K562 (cell line): ENCODE measurements around the gene EXOSC2. TPM values are rescaled to one million over a fixed set of nuclear protein-coding genes. Genes with fewer than 3 reads are reported as not detected.

ENCODE experiments used
- ATAC-seq: fragments of 200-7000 bp; cut with Tn5 transposase; 3 replicates; pipeline ENCODE4 v1.9.1; 2020; ENCODE audit warnings: moderate library complexity
- BruUV-seq: library from RNA; stranded (reverse); fragments of 400-500 nt; replicated peaks from 2 replicates; lab custom pipeline; 2021; lab: Mats Ljungman, UMichigan
- CTCF ChIA-PET: fragments of 300-600 bp; formaldehyde crosslinking; extraction: SDS; loops from one replicate; lab custom pipeline; 2021; ENCODE audit warnings: low intra/inter-chr PET ratio; lab: Yijun Ruan, JAX
- POLR2A ChIA-PET: fragments of 300-600, 350-650 bp; sonication (Branson Sonifier 250); formaldehyde crosslinking; extraction: SDS; loops from one replicate; lab custom pipeline; 2021; ENCODE audit warnings: antibody characterized with exemption, inconsistent platforms; lab: Yijun Ruan, JAX
- DNase-seq, 4 experiments: peaks; one replicate each; pipeline versions ENCODE4 v3.0.0 to v3.0.0-alpha.2; 2011 to 2018; ENCODE audit warnings: low spot score in 3 of 4, mixed read lengths in 3 of 4; ENCODE audit errors: extremely low read depth in 1 of 4
- FAIRE-seq: peaks from 2 replicates; lab custom pipeline; 2011; peaks lifted over from hg19 to GRCh38; lab: Jason Lieb, UNC
- H2AFZ ChIP-seq: 2 replicates; pipeline ENCODE4 v1.6.0; 2011; ENCODE audit warnings: low read depth, low read length, control low read depth, inconsistent platforms
- H3K27ac ChIP-seq: fragments of 200-600 bp; 3 replicates; pipeline ENCODE4 v1.8.0; 2011; ENCODE audit warnings: low read depth, mild to moderate bottlenecking, control low read depth, inconsistent platforms, low read length, moderate library complexity, mixed read lengths; ENCODE audit errors: extremely low read depth
- H3K27me3 ChIP-seq, 2 experiments: fragments of 300-600 bp in 1 of 2; 2 replicates in 1 of 2; 3 replicates in 1 of 2; pipeline versions ENCODE4 v1.6.0 to v1.8.0; 2011; ENCODE audit warnings: inconsistent platforms in 2 of 2, low read length in 2 of 2, mild to moderate bottlenecking in 1 of 2, mixed read lengths in 1 of 2, moderate library complexity in 1 of 2; ENCODE audit not compliant: control insufficient read depth in 2 of 2, insufficient read depth in 2 of 2
- H3K36me3 ChIP-seq: fragments of 300-600 bp; 3 replicates; pipeline ENCODE4 v1.8.0; 2011; ENCODE audit warnings: mild to moderate bottlenecking, low read length, inconsistent platforms; ENCODE audit not compliant: control insufficient read depth, insufficient read depth
- H3K4me1 ChIP-seq, 2 experiments: fragments of 200-600 bp in 1 of 2; replicated peaks in 1 of 2; 2 replicates in 1 of 2; 3 replicates in 1 of 2; pipeline versions ENCODE4 v1.5.1 to v1.8.0; 2011; ENCODE audit warnings: inconsistent platforms in 2 of 2, low read length in 2 of 2, mild to moderate bottlenecking in 1 of 2, mixed read lengths in 1 of 2, moderate library complexity in 1 of 2; ENCODE audit not compliant: control insufficient read depth in 2 of 2, insufficient read depth in 2 of 2
- H3K4me2 ChIP-seq: 2 replicates; pipeline ENCODE4 v1.6.1; 2011; ENCODE audit warnings: low read length, control low read depth, inconsistent platforms, mixed read lengths; ENCODE audit not compliant: insufficient read depth
- H3K4me3 ChIP-seq: fragments of 200-600 bp; sonication (generic), shearing (Covaris generic); 2 replicates; pipeline ENCODE4 v1.5.1; 2016; ENCODE audit warnings: control low read depth, inconsistent platforms
- H3K79me2 ChIP-seq: fragments of 200-600 bp; 3 replicates; pipeline ENCODE4 v1.8.0; 2011; ENCODE audit warnings: low read length, inconsistent platforms; ENCODE audit not compliant: control insufficient read depth, insufficient read depth
- H3K9ac ChIP-seq, 2 experiments: 2 replicates each; pipeline versions ENCODE4 v1.6.0 to v1.6.1; 2011; ENCODE audit warnings: low read depth in 2 of 2, low read length in 2 of 2, control low read depth in 1 of 2, inconsistent platforms in 1 of 2, mild to moderate bottlenecking in 1 of 2, mixed read lengths in 1 of 2; ENCODE audit not compliant: insufficient read depth in 1 of 2
- H3K9me1 ChIP-seq: one replicate; pipeline ENCODE4 v1.6.0; 2011; ENCODE audit warnings: inconsistent platforms, mild to moderate bottlenecking, low read length, moderate library complexity; ENCODE audit not compliant: control insufficient read depth, insufficient read depth
- H3K9me3 ChIP-seq: replicated peaks from 2 replicates; pipeline ENCODE4 v1.5.1; 2011; ENCODE audit warnings: low read depth, low read length, inconsistent platforms; ENCODE audit not compliant: control insufficient read depth, insufficient read depth
- H4K20me1 ChIP-seq: replicated peaks from 2 replicates; pipeline ENCODE4 v1.6.1; 2011; ENCODE audit warnings: low read length, inconsistent platforms, mixed read lengths; ENCODE audit not compliant: control insufficient read depth, insufficient read depth
- ARID3A ChIP-seq: IDR thresholded peaks from 2 replicates; pipeline ENCODE4 v1.6.1; 2012; ENCODE audit warnings: low read depth, low read length, improper control_type of control experiment, borderline replicate concordance
- NFE2L1 ChIP-seq: fragments of 450-650 bp; IDR thresholded peaks from 2 replicates; pipeline ENCODE4 v1.6.1; 2016; ENCODE audit warnings: missing genetic modification characterization, low read depth, mild to moderate bottlenecking, missing compliant biosample characterization, moderate library complexity, borderline replicate concordance
- PHF21A ChIP-seq: fragments of 450-650 bp; IDR thresholded peaks from 2 replicates; pipeline ENCODE4 v1.6.1; 2017; ENCODE audit warnings: low read depth, borderline replicate concordance
- POLR2AphosphoS2 ChIP-seq: IDR thresholded peaks from 2 replicates; pipeline ENCODE4 v1.6.1; 2012; ENCODE audit warnings: low read length, improper control_type of control experiment
- PRPF4 ChIP-seq: fragments of 200-400 bp; formaldehyde crosslinking; IDR thresholded peaks from one replicate; pipeline ENCODE4 v1.6.1; 2017; ENCODE audit warnings: low read length, low read depth, mild to moderate bottlenecking; ENCODE audit not compliant: insufficient read depth, poor library complexity, severe bottlenecking
- PYGO2 ChIP-seq: fragments of 450-650 bp; IDR thresholded peaks from 2 replicates; pipeline ENCODE4 v1.6.1; 2016; ENCODE audit warnings: mild to moderate bottlenecking, missing genetic modification characterization, moderate library complexity, missing compliant biosample characterization
- RBM34 ChIP-seq: fragments of 200-400 bp; formaldehyde crosslinking; IDR thresholded peaks from 2 replicates; pipeline ENCODE4 v1.6.1; 2018; ENCODE audit warnings: low read length, borderline replicate concordance; ENCODE audit not compliant: insufficient read depth
- TCF7L2 ChIP-seq: fragments of 150-350 bp; IDR thresholded peaks from 2 replicates; pipeline ENCODE4 v1.6.1; 2016; ENCODE audit warnings: low read depth, mild to moderate bottlenecking, low read length, moderate library complexity
- ZNF239 ChIP-seq: fragments of 250-450 bp; sonication (Bioruptor Pico); IDR thresholded peaks from 2 replicates; pipeline ENCODE4 v1.4.0; 2020; ENCODE audit warnings: mild to moderate bottlenecking
- ZNF24 ChIP-seq: fragments of 450-650 bp; IDR thresholded peaks from 2 replicates; pipeline ENCODE4 v1.6.1; 2016
- ZNF740 ChIP-seq, 3 experiments: fragments of 200-800 bp in 1 of 3; sonication (Bioruptor generic) in 1 of 3; sonication (generic) in 1 of 3; formaldehyde crosslinking in 1 of 3; IDR thresholded peaks; 2 replicates each; pipeline versions ENCODE4 v1.6.1 to v1.8.0; 2016 to 2022; ENCODE audit warnings: mild to moderate bottlenecking in 2 of 3, missing compliant biosample characterization in 2 of 3, missing genetic modification characterization in 2 of 3, missing genetic modification reagents in 1 of 3
- WGBS: fragments of 100-300 bp; shearing (Covaris generic); methylation state at CpG from one replicate; pipeline ENCODE4 v1.1.6; 2016; ENCODE audit warnings: low coverage, mixed read lengths; ENCODE audit not compliant: insufficient coverage; ENCODE audit errors: missing lambda C conversion rate; 5-methylcytosine and 5-hydroxymethylcytosine counted together
- in situ Hi-C: fragments of 300-500 bp; cut with MboI; formaldehyde crosslinking; loops from 4 replicates; pipeline ENCODE4 v1.15.0; 2018; ENCODE audit warnings: inconsistent platforms, mixed read lengths
- intact Hi-C: fragments of 100-400 bp; cut with micrococcal nuclease; formaldehyde crosslinking; loops from 2 replicates; pipeline ENCODE4 v1.14.2; 2022
- polyA plus RNA-seq, 8 experiments: library from polyadenylated mRNA; depleted of rRNA in 4 of 8; stranded (reverse) in 5 of 8; unstranded in 3 of 8; fragments of >200 nt; fragmentation: Nextera tagmentation in 2 of 8; fragmentation: Illumina TruSeq in 1 of 8; extraction: Ambion mirVana in 2 of 8; extraction: Trizol in 1 of 8; gene quantifications; 2 replicates each; pipeline versions ENCODE4 v1.2.1 to v1.2.3, GENCODE V29; 2011 to 2014; ENCODE audit warnings: inconsistent platforms in 1 of 8, missing spikeins in 1 of 8
- total RNA-seq, 7 experiments: library from RNA; depleted of rRNA in 6 of 7; stranded (reverse); fragments of >200 nt in 6 of 7; fragmentation: Illumina TruSeq in 2 of 7; extraction: Trizol in 2 of 7; gene quantifications; 2 replicates each; pipeline versions ENCODE4 v1.2.1 to v1.2.3, GENCODE V29; 2011 to 2021; ENCODE audit warnings: low replicate concordance in 1 of 7

The EXOSC2 gene
- total and polyA plus RNA-seq, 9 of the 15 experiments (the other 6 are each of a cell fraction or from before 2014, with no cell fraction given) = 46.0 to 101 (median 77.6) TPM

GRCh38 chr9:130667120-130667435 lies 26.5 kb upstream of the EXOSC2 start:
- Histone ChIP-seq H3K4me3 (no peak overlapping the region), H3K4me1 (peaks cover 3 to 41% of the 10 kb centered on the region in 2 experiments; a peak in 3 of 5 replicates), H2AFZ (no peak overlapping the region), H4K20me1 (peaks cover 2% of the 10 kb centered on the region; the same call in 1 of the 2 replicates), H3K79me2 (no peaks in the 10 kb centered on the region), H3K9me3 (no peaks in the 10 kb centered on the region), H3K27ac (no peak overlapping the region), H3K9me1 (no peaks in the 10 kb centered on the region), H3K9ac (no peak overlapping the region), H3K4me2 (no peak overlapping the region), H3K27me3 (peaks cover 46 to 61% of the 10 kb centered on the region in 2 experiments), H3K36me3 (no peaks in the 10 kb centered on the region)
- TF ChIP-seq POLR2AphosphoS2 (no peak), ZNF740 (CRISPR knock-in tag; IDR thresholded peaks at IDR 0.05) (0 out of 2 replicates have a peak, but pooled peaks have one; percentile 17), ZNF740 (tag; IDR thresholded peaks at IDR 0.05) (no peak), RBM34 (no peak)
- BruUV-seq = no TSS peak
- ATAC-seq (no peak), DNase-seq (peak in 1 of 4 experiments; percentile 5), FAIRE-seq (no peak)
- intact Hi-C loops (no loop called here), in situ Hi-C loops (no loop called here)
- WGBS = 16% methylated on average over 4 of the region's 4 CpGs
- CTCF ChIA-PET = no interaction called here
- POLR2A ChIA-PET = interaction anchor here (1.3 kb wide), 1 partner anchor 19 kb away, joined by 3 read pairs; no protein-coding TSS in a partner anchor

GRCh38 chr9:130668196-130668595 lies 25.4 kb upstream of the EXOSC2 start:
- DNase-seq (no peak), FAIRE-seq (no peak), ATAC-seq (no peak)
- H3K4me2 ChIP-seq = no peak overlapping the region
- no peaks in the 10 kb centered on the region for H3K36me3 ChIP-seq
- no peak overlapping the region for H2AFZ ChIP-seq
- peaks cover 3 to 33% of the 10 kb centered on the region in 2 experiments; a peak in 3 of 5 replicates for H3K4me1 ChIP-seq
- H3K27ac ChIP-seq = no peak overlapping the region
- in situ Hi-C loops (no loop called here), intact Hi-C loops (no loop called here)
- H4K20me1 ChIP-seq = no peaks in the 10 kb centered on the region; the same call in 1 of the 2 replicates
- no peaks in the 10 kb centered on the region for H3K9me1 ChIP-seq
- H3K27me3 ChIP-seq = peaks cover 35 to 50% of the 10 kb centered on the region in 2 experiments
- H3K4me3 ChIP-seq = no peak overlapping the region
- WGBS = 25% methylated on average over 11 of the region's 13 CpGs
- CTCF ChIA-PET = no interaction called here
- no peak overlapping the region; a peak in 1 of 4 replicates for H3K9ac ChIP-seq
- H3K79me2 ChIP-seq = no peaks in the 10 kb centered on the region
- POLR2A ChIA-PET = interaction anchor here (1.0 to 1.3 kb wide), 2 partner anchors 14 to 21 kb away, joined by 3 to 4 read pairs; no protein-coding TSS in a partner anchor
- no TSS peak for BruUV-seq
- no peaks in the 10 kb centered on the region for H3K9me3 ChIP-seq
- TF ChIP-seq TCF7L2 = no peak
- no peak for TF ChIP-seq ZNF239
- no peak for TF ChIP-seq PHF21A
- no peak for TF ChIP-seq PRPF4
- no peak for TF ChIP-seq PYGO2 (tag)
- TF ChIP-seq ARID3A = no peak
- TF ChIP-seq NFE2L1 (tag) = no peak
- no peak for TF ChIP-seq ZNF24
